Fibroblast of mammary gland (primary cell): Measurements from ENCODE around the gene CYSRT1.

Experiments
- DNase-seq: peaks from one replicate; pipeline ENCODE4 v3.0.0-alpha.2; 2010; ENCODE audit warnings: low read depth
- H3K4me3 ChIP-seq: 2 replicates; pipeline ENCODE4 v1.5.1; 2011; ENCODE audit warnings: low read depth, mild to moderate bottlenecking, low read length, moderate library complexity; ENCODE audit not compliant: control insufficient read depth
- CTCF ChIP-seq: conservative IDR thresholded peaks from 2 replicates; pipeline ENCODE4 v1.5.1; 2011; ENCODE audit warnings: low read depth, low read length, inconsistent platforms; ENCODE audit not compliant: control insufficient read depth, insufficient read depth

The CYSRT1 gene

GRCh38 chr9:137190315-137190856, 34.6 kb upstream of the CYSRT1 start:
- DNase-seq: no peak
- no peak overlapping the region for H3K4me3 ChIP-seq
- TF ChIP-seq CTCF: no peak

- TF ChIP-seq CTCF: no peak
- DNase-seq: no peak
- H3K4me3 ChIP-seq: no peak overlapping the region
Measured at GRCh38 chr9:137191245-137191644, 33.7 kb upstream of the CYSRT1 start.

- DNase-seq: no peak
- H3K4me3 ChIP-seq: no peak overlapping the region
- TF ChIP-seq CTCF: no peak
Measured at GRCh38 chr9:137191691-137192447, 33.1 kb upstream of the CYSRT1 start.

- no peak overlapping the region for H3K4me3 ChIP-seq
- DNase-seq: no peak
- TF ChIP-seq CTCF: no peak
Measured at GRCh38 chr9:137192448-137192780, 32.6 kb upstream of the CYSRT1 start.

- no peak for DNase-seq
- TF ChIP-seq CTCF: no peak
- H3K4me3 ChIP-seq: no peak overlapping the region
Measured at GRCh38 chr9:137192859-137193258, 32.1 kb upstream of the CYSRT1 start.

- H3K4me3 ChIP-seq: no peak overlapping the region
- no peak for DNase-seq
- no peak for TF ChIP-seq CTCF
Measured at GRCh38 chr9:137193771-137194170, 31.2 kb upstream of the CYSRT1 start.
